22Rv1 (cell line): Measurements from ENCODE around the gene AKAP6.

Experiments
- CTCF ChIP-seq: fragments of 450-650 bp; IDR thresholded peaks from 2 replicates; pipeline ENCODE4 v1.5.1; 2017; ENCODE audit warnings: mild to moderate bottlenecking
- ZFX ChIP-seq: fragments of 450-650 bp; IDR thresholded peaks from 2 replicates; pipeline ENCODE4 v1.6.1; 2017; ENCODE audit warnings: antibody characterized with exemption, borderline replicate concordance

DNA sequence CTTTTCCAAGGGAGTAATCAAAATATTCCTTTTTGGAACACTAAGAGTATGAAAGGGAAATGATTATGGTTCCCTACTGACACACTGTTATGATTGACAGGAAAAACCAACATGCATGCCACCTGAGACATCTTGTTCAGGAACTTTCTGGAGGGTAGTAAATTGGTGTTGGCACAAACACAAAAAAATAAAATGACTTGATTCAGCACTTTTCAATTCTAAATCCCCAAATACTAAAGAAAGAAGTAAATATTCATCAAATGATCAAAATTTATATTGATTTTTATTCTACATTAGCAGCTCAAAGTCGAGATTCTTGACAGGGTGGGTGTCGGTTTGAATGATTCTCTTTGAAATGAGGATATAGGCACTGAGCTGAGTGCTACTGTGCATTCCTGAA is 338.2 kb downstream of the AKAP6 start:
- TF ChIP-seq CTCF, result no peak
- no peak for TF ChIP-seq ZFX
